GM12801 (cell line): ENCODE measurements around the gene FGFR3.

Experiments used
- TF ChIP-seq, protein P1 (sequence below): IDR thresholded peaks from one replicate; pipeline ENCODE4 v1.5.1; 2011; ENCODE audit warnings: control low read depth; ENCODE audit not compliant: insufficient read length; ENCODE audit errors: extremely low read depth

The FGFR3 gene

GRCh38 chr4:1841201-1841886 is 48.3 kb downstream of the FGFR3 start:
- TF ChIP-seq, protein P1, sequence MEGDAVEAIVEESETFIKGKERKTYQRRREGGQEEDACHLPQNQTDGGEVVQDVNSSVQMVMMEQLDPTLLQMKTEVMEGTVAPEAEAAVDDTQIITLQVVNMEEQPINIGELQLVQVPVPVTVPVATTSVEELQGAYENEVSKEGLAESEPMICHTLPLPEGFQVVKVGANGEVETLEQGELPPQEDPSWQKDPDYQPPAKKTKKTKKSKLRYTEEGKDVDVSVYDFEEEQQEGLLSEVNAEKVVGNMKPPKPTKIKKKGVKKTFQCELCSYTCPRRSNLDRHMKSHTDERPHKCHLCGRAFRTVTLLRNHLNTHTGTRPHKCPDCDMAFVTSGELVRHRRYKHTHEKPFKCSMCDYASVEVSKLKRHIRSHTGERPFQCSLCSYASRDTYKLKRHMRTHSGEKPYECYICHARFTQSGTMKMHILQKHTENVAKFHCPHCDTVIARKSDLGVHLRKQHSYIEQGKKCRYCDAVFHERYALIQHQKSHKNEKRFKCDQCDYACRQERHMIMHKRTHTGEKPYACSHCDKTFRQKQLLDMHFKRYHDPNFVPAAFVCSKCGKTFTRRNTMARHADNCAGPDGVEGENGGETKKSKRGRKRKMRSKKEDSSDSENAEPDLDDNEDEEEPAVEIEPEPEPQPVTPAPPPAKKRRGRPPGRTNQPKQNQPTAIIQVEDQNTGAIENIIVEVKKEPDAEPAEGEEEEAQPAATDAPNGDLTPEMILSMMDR = no peak

DNA sequence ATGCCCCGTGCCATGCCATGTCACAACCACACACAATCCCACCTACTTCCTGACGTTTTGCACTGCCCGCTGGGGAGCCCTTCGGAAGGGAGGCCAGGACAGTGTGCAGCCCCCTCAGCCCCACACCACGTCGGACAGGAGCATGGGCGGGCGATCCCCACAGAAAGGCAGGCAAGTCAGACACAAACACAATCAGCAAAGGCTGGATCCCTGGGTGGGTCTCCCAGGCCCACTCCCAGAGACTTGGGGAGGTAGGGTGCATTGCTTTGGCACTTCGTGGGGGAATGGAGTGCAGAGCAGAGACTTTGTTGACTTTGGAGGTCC is 48.8 kb downstream of the FGFR3 start:
- TF ChIP-seq, protein P1 = no peak

DNA sequence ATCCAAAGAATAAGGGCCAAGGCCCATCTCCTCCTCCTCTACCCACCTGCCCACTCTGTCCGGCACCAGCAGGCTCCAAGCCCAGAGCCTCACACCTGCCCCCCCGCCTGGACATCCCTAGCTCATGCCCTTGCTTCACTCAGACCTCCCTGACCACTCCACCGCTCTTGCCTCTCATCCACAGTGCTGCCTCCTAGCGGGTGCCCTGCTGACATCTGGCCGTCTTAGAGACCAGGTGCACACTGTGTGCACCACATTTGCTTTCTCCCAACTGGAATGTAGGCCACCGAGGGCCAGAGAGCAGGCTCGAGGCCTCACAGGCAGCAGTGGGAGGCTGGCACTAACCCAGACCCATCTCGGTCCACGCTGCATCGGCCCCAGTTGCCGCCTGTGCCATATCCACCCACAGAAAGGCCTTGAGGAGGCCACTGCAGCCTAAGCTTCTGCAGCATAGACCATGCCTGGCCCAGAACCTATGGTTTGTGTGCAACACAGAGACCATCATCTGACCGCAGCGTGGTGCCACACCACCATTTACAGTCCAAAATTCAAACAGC is 49.3 kb downstream of the FGFR3 start:
- TF ChIP-seq, protein P1 = no peak

- TF ChIP-seq, protein P1 = no peak
Measured at GRCh38 chr4:1842993-1843448, 49.9 kb downstream of the FGFR3 start.

- TF ChIP-seq, protein P1 = no peak
Measured at GRCh38 chr4:1843852-1844251, 50.8 kb downstream of the FGFR3 start.

DNA sequence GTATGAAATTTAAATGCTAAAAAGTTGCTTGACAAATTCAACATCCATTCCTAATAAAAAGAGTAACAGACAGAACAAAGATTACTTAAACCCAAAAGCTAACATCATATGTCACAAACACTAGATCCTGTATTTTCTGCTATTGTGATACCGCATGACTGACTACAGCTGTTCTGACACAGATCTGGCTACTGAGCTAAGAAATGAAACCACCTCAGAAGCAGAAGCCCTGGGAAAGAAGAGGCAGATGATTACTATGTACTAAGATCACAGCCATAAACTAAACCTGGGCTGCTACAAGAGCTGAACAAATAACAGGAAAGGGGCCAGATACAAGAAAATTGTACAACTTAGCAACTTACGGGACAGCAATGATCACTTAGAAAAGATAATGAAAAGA is 53.5 kb downstream of the FGFR3 start:
- TF ChIP-seq, protein P1 = no peak

DNA sequence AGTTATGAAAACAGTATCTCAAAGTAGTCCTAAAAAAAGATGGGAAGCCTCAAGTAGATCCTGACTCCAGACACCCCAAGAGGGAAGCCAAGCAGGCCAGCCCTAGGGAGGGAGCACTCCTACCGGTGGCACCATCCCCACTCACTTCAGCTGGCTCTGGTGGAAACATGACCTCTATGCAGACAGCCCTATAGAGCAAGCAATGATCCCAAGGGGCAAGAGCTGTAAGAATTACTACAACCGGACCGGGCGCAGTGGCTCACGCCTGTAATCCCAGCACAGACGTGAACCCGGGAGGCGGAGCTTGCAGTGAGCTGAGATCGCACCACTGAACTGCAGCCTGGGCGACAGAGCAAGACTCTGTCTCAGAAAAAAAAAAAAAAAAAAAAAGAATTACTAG is 57.2 kb downstream of the FGFR3 start:
- TF ChIP-seq, protein P1 = no peak
